CD14-positive monocyte (primary cell): ENCODE measurements around the gene KRAS. TPM values are rescaled to one million over a fixed set of nuclear protein-coding genes. Genes with fewer than 3 reads are reported as not detected.

ENCODE experiments used
- DNase-seq, 3 donors: peaks; one replicate each; pipeline ENCODE4 v3.0.0-alpha.2; 2011 to 2022
- H2AFZ ChIP-seq: 2 replicates; pipeline ENCODE4 v1.6.0; 2012; ENCODE audit warnings: mild to moderate bottlenecking, low read depth, low read length, inconsistent platforms; ENCODE audit not compliant: insufficient read depth, poor library complexity, severe bottlenecking
- H3K27ac ChIP-seq, 2 donors: 1 replicate in 1 of 2; 2 replicates in 1 of 2; pipeline ENCODE4 v1.5.1; 2012 to 2013; ENCODE audit warnings: low read length in 2 of 2, control low read depth in 1 of 2, inconsistent platforms in 1 of 2, low read depth in 1 of 2, mild to moderate bottlenecking in 1 of 2
- H3K27me3 ChIP-seq, 2 donors: one replicate each; pipeline versions ENCODE4 v1.6.0 to v1.6.1; 2011 to 2013; ENCODE audit warnings: low read length in 2 of 2; ENCODE audit not compliant: control insufficient read depth in 2 of 2, insufficient read depth in 2 of 2
- H3K36me3 ChIP-seq, 2 donors: replicated peaks in 1 of 2; 1 replicate in 1 of 2; 2 replicates in 1 of 2; pipeline versions ENCODE4 v1.5.1 to v1.6.1; 2012 to 2013; ENCODE audit warnings: low read length in 2 of 2, control low read depth in 1 of 2, inconsistent platforms in 1 of 2, mild to moderate bottlenecking in 1 of 2; ENCODE audit not compliant: insufficient read depth in 2 of 2, control insufficient read depth in 1 of 2
- H3K4me1 ChIP-seq, 2 donors: 1 replicate in 1 of 2; 2 replicates in 1 of 2; pipeline versions ENCODE4 v1.5.1 to v1.6.1; 2012 to 2013; ENCODE audit warnings: low read length in 2 of 2, control low read depth in 1 of 2, inconsistent platforms in 1 of 2, mild to moderate bottlenecking in 1 of 2, moderate library complexity in 1 of 2; ENCODE audit not compliant: insufficient read depth in 2 of 2, control insufficient read depth in 1 of 2
- H3K4me2 ChIP-seq: replicated peaks from 2 replicates; pipeline ENCODE3; 2012; ENCODE audit warnings: low read length, moderate library complexity, mild to moderate bottlenecking; ENCODE audit not compliant: poor library complexity, severe bottlenecking; ENCODE audit errors: extremely low read depth
- H3K4me3 ChIP-seq, 3 experiments: fragments of 200-600 bp in 1 of 3; sonication (generic) in 1 of 3; replicated peaks in 1 of 3; 1 replicate in 2 of 3; 2 replicates in 1 of 3; pipeline ENCODE4 v1.5.1; 2011 to 2013; ENCODE audit warnings: low read length in 3 of 3, mild to moderate bottlenecking in 3 of 3, control low read depth in 2 of 3, low read depth in 2 of 3, inconsistent platforms in 1 of 3, moderate library complexity in 1 of 3
- H3K79me2 ChIP-seq: 2 replicates; pipeline ENCODE4 v1.6.0; 2012; ENCODE audit warnings: mild to moderate bottlenecking, control low read depth, inconsistent platforms, low read length, moderate library complexity; ENCODE audit not compliant: insufficient read depth
- H3K9ac ChIP-seq: 2 replicates; pipeline ENCODE4 v1.6.0; 2017; ENCODE audit warnings: low read length, mild to moderate bottlenecking; ENCODE audit not compliant: insufficient read depth, poor library complexity, severe bottlenecking
- H3K9me3 ChIP-seq, 2 donors: replicated peaks in 1 of 2; 1 replicate in 1 of 2; 2 replicates in 1 of 2; pipeline versions ENCODE4 v1.5.1 to v1.6.1; 2012 to 2013; ENCODE audit warnings: low read length in 2 of 2, control low read depth in 1 of 2; ENCODE audit not compliant: control insufficient read depth in 1 of 2, insufficient read depth in 1 of 2
- H4K20me1 ChIP-seq: 2 replicates; pipeline ENCODE4 v1.6.0; 2012; ENCODE audit warnings: mild to moderate bottlenecking, low read length, control low read depth, moderate library complexity; ENCODE audit not compliant: insufficient read depth
- H3K27ac Mint-ChIP-seq, 7 donors: one replicate each; pipeline ENCODE4 v1.8.0; 2020; ENCODE audit warnings: mild to moderate bottlenecking in 7 of 7, mixed read lengths in 7 of 7, moderate library complexity in 6 of 7, inconsistent platforms in 2 of 7
- H3K27me3 Mint-ChIP-seq, 3 donors: one replicate each; pipeline ENCODE4 v1.8.0; 2021 to 2022; ENCODE audit warnings: low read depth in 3 of 3, mild to moderate bottlenecking in 3 of 3, mixed read lengths in 3 of 3, moderate library complexity in 3 of 3, inconsistent platforms in 1 of 3
- H3K36me3 Mint-ChIP-seq, 2 donors: one replicate each; pipeline ENCODE4 v1.8.0; 2020; ENCODE audit warnings: mixed read lengths in 2 of 2, inconsistent platforms in 1 of 2, mild to moderate bottlenecking in 1 of 2
- H3K4me1 Mint-ChIP-seq: one replicate; pipeline ENCODE4 v1.8.0; 2020; ENCODE audit warnings: mild to moderate bottlenecking, mixed read lengths
- H3K4me3 Mint-ChIP-seq, 2 donors: one replicate each; pipeline ENCODE4 v1.8.0; 2020; ENCODE audit warnings: mild to moderate bottlenecking in 2 of 2, mixed read lengths in 2 of 2, moderate library complexity in 1 of 2
- H3K9me3 Mint-ChIP-seq, 7 donors: one replicate each; pipeline ENCODE4 v1.8.0; 2020 to 2022; ENCODE audit warnings: mixed read lengths in 7 of 7, mild to moderate bottlenecking in 6 of 7, moderate library complexity in 6 of 7, inconsistent platforms in 2 of 7
- WGBS: methylation state at CpG from one replicate; pipeline ENCODE4 v1.1.5; 2013; ENCODE audit warnings: missing lambda C conversion rate; ENCODE audit not compliant: insufficient coverage; 5-methylcytosine and 5-hydroxymethylcytosine counted together
- intact Hi-C, 2 donors: fragments of 100-400 bp; cut with micrococcal nuclease; formaldehyde crosslinking; loops; one replicate each; pipeline versions ENCODE4 v1.15.0 to v1.15.1; 2023
- polyA plus RNA-seq, 3 donors: library from polyadenylated mRNA; depleted of rRNA in 1 of 3; unstranded in 2 of 3; stranded (reverse) in 1 of 3; fragments of 300-500 nt in 2 of 3; fragments of >200 nt in 1 of 3; fragmentation: Illumina TruSeq in 2 of 3; gene quantifications; 1 replicate in 2 of 3; 2 replicates in 1 of 3; pipeline ENCODE4 v1.2.3, GENCODE V29; 2012 to 2021
- TF ChIP-seq, protein P1 (sequence below): fragments of 200-600 bp; IDR thresholded peaks from one replicate; pipeline ENCODE4 v1.8.0; 2022; ENCODE audit warnings: antibody characterized with exemption, mild to moderate bottlenecking

Gene KRAS
- polyA plus RNA-seq, 3 donors: 12.1 to 37.4 (median 33.0) TPM

DNA sequence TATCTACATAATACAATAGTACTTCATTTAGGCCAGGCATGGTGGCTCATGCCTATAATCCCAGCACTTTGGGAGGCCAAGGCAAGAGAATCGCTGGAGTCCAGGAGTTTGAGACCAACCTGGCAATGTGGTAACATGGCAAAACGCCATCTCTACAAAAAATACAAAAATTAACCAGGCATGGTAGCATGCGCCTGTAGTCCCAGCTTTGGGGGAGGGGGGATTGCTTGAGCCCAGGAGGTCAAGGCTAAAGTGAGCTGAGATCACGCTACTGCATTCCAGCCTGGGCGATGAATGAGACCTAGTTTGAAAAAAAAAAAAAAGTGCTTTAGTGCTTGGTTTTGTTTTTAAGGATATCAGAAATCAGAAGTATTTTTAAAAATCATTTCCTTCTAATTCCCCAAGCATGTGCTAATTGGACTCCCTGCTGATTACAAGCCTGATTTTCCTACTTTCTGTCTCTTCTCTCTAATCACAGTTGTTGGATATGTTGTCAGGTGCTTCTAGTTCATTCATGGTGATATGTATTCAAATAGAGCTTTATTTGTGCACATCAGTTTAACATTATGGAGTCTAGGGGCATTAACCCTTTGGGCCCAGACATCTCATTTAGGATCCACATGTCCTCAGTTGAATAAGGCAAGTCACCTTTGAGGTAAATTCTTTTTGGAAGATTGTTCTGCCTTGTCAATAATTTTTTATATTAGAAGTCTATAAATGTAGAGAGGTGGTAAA lies 7.0 kb upstream of the KRAS start:
- TF ChIP-seq, protein P1, sequence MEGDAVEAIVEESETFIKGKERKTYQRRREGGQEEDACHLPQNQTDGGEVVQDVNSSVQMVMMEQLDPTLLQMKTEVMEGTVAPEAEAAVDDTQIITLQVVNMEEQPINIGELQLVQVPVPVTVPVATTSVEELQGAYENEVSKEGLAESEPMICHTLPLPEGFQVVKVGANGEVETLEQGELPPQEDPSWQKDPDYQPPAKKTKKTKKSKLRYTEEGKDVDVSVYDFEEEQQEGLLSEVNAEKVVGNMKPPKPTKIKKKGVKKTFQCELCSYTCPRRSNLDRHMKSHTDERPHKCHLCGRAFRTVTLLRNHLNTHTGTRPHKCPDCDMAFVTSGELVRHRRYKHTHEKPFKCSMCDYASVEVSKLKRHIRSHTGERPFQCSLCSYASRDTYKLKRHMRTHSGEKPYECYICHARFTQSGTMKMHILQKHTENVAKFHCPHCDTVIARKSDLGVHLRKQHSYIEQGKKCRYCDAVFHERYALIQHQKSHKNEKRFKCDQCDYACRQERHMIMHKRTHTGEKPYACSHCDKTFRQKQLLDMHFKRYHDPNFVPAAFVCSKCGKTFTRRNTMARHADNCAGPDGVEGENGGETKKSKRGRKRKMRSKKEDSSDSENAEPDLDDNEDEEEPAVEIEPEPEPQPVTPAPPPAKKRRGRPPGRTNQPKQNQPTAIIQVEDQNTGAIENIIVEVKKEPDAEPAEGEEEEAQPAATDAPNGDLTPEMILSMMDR: no peak

DNA sequence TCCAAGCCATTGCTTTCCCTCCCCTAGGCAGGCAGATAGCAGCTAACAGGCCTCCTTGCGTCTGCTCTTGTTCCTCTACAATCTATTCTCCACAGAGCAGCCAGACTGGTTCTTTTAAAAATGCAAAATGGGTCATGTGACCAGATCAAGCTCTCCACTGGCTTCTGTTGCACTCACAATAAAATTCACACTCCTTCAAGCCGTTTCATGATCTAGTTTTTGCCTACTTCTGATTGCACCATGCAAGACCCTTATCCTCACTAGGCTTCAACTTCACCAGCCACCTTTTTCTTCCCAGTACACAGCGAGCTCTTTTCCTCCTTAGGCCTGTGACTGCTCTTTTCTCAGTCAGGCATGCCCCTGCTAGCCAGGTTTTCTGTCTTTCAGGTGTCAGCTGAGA lies 6.1 kb upstream of the KRAS start:
- Histone ChIP-seq H3K27me3 (no peaks in the 10 kb centered on the region), H2AFZ (no peak overlapping the region), H3K4me1 (no peaks in the 10 kb centered on the region), H3K36me3 (no peaks in the 10 kb centered on the region), H3K4me2 (no peak overlapping the region), H3K79me2 (no peaks in the 10 kb centered on the region), H3K9me3 (no peaks in the 10 kb centered on the region), H3K9ac (no peak overlapping the region), H4K20me1 (no peaks in the 10 kb centered on the region), H3K27ac (no peak overlapping the region), H3K4me3 (no peak overlapping the region)
- Mint-ChIP-seq H3K27me3 (peaks cover 1 to 5% (median 5%) of the 10 kb centered on the region in 3 donors), H3K4me1 (peaks cover 6% of the 10 kb centered on the region), H3K9me3 (peaks cover 0 to 3% (median 1%) of the 10 kb centered on the region in 7 donors), H3K27ac (peak overlapping the region in 4 of 7 donors; percentile 46 to 74 (median 54)), H3K4me3 (no peak overlapping the region), H3K36me3 (no peaks in the 10 kb centered on the region)
- no peak for DNase-seq
- 90% methylated on average over 3 of the region's 3 CpGs for whole genome bisulfite sequencing
- TF ChIP-seq, protein P1: no peak
- intact Hi-C loops: no loop called here

More for the DNA sequence above, 7.0 kb upstream of the KRAS start:
- Histone ChIP-seq H3K9ac (no peak overlapping the region), H3K36me3 (no peaks in the 10 kb centered on the region), H3K27ac (no peak overlapping the region), H3K27me3 (no peaks in the 10 kb centered on the region), H3K4me3 (no peak overlapping the region), H3K4me2 (no peak overlapping the region), H3K4me1 (no peaks in the 10 kb centered on the region), H2AFZ (no peak overlapping the region), H4K20me1 (no peaks in the 10 kb centered on the region), H3K9me3 (no peaks in the 10 kb centered on the region), H3K79me2 (no peaks in the 10 kb centered on the region)
- intact Hi-C loops: no loop called here
- 100% methylated on average over 1 of the region's 5 CpGs for WGBS
- no peak for DNase-seq
- Mint-ChIP-seq H3K4me1 (peaks cover 4% of the 10 kb centered on the region), H3K36me3 (no peaks in the 10 kb centered on the region), H3K9me3 (peaks cover 0 to 3% (median 1%) of the 10 kb centered on the region in 7 donors), H3K27me3 (peaks cover 0 to 3% (median 1%) of the 10 kb centered on the region in 3 donors), H3K4me3 (no peak overlapping the region), H3K27ac (no peak overlapping the region)
